ENCODE results near the gene RXFP4. TPM values are rescaled to one million over a fixed set of nuclear protein-coding genes. Genes with fewer than 3 reads are reported as not detected.

The RXFP4 gene
- total and polyA plus RNA-seq, 9 of the 15 experiments (the other 6 are each of a cell fraction or from before 2014, with no cell fraction given), result 0.64 TPM; not detected in 8

DNA sequence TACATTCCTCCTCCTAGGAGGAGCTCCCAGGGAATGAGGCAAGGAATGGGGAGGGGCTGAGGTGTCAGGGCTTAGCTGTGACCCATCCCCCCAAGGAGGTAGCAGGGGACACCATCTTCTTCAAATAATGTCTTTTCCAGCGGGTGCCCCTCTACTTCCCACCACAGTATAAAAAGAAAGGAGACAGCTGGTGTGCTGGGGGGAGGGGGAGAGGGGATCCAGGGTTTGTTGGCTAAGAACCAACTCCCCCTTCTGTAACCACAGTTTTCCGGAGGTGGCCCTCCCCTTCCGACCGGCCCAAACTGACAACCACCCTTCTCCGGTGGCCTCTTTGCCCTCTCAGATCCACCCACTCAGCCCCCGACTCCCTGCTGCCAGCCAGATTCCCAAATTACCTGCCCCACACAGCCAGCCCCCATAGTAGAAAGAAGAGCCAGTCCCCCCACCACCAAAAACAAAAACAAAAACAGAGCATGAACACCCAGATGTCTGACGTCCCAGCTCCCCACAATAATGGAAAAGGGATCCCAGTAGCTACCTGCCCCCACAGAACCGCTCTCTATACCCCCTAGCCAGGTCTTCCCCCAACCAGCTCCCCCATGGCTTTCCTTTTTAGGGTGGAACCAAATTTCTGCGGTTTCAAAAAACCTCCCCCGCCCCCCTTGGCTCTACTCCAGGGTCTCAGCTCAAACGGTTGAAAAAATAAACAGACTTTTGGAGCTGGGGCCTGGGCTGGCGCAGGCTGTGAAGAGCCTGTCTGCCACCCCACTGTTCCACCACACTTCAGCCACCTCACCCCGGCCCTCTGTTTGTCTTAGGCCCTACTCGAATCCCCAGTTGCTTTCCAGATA lies 34.8 kb downstream of the RXFP4 start (continued):
- TF ChIP-seq ZNF24 (IDR thresholded peaks at IDR 0.05) (no peak), SMARCA4 (IDR thresholded peaks at IDR 0.05) (no peak), RHOXF2B (CRISPR knock-in tag; conservative IDR thresholded peaks at IDR 0.05) (no peak), RBBP5 (IDR thresholded peaks at IDR 0.05; ENCODE audit: borderline replicate concordance, insufficient read depth, low read length, poor library complexity, severe bottlenecking) (no peak), ZNF551 (CRISPR knock-in tag; IDR thresholded peaks at IDR 0.05) (no peak), SMAD1 (IDR thresholded peaks at IDR 0.05; ENCODE audit: low read depth, low read length, partially characterized antibody) (peak; percentile 16), SNIP1 (IDR thresholded peaks at IDR 0.05; ENCODE audit: low read depth) (no peak), GTF2A2 (tag; IDR thresholded peaks at IDR 0.05) (no peak), ZNF79 (CRISPR knock-in tag; IDR thresholded peaks at IDR 0.05; ENCODE audit: low read depth) (no peak), SRSF3 (IDR thresholded peaks at IDR 0.05; ENCODE audit: insufficient read depth, low read length) (no peak), ZNF77 (CRISPR knock-in tag; IDR thresholded peaks at IDR 0.05) (no peak), HDAC3 (IDR thresholded peaks at IDR 0.05; ENCODE audit: borderline replicate concordance, partially characterized antibody) (no peak), MTF1 (CRISPR knock-in tag; IDR thresholded peaks at IDR 0.05; ENCODE audit: borderline replicate concordance) (no peak), ZNF282 (CRISPR knock-in tag; IDR thresholded peaks at IDR 0.05) (no peak), IFI16 (CRISPR knock-in tag; IDR thresholded peaks at IDR 0.05) (no peak), ZFX (CRISPR knock-in tag; IDR thresholded peaks at IDR 0.05) (peak; percentile 49; the same call in 1 of the 2 replicates), BRCA1 (IDR thresholded peaks at IDR 0.05) (no peak), BRCA1 (CRISPR knock-in tag; IDR thresholded peaks at IDR 0.05) (no peak), CREBBP (IDR thresholded peaks at IDR 0.05; ENCODE audit: low read depth, low read length) (no peak), CBX1 (IDR thresholded peaks at IDR 0.05; ENCODE audit: low read depth) (no peak), POLR2H (tag; IDR thresholded peaks at IDR 0.05; ENCODE audit: low read depth) (no peak)
- TF ChIP-seq, protein P1, sequence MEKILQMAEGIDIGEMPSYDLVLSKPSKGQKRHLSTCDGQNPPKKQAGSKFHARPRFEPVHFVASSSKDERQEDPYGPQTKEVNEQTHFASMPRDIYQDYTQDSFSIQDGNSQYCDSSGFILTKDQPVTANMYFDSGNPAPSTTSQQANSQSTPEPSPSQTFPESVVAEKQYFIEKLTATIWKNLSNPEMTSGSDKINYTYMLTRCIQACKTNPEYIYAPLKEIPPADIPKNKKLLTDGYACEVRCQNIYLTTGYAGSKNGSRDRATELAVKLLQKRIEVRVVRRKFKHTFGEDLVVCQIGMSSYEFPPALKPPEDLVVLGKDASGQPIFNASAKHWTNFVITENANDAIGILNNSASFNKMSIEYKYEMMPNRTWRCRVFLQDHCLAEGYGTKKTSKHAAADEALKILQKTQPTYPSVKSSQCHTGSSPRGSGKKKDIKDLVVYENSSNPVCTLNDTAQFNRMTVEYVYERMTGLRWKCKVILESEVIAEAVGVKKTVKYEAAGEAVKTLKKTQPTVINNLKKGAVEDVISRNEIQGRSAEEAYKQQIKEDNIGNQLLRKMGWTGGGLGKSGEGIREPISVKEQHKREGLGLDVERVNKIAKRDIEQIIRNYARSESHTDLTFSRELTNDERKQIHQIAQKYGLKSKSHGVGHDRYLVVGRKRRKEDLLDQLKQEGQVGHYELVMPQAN (IDR thresholded peaks at IDR 0.05; ENCODE audit: borderline replicate concordance), result no peak
- TF ChIP-seq, protein P2, sequence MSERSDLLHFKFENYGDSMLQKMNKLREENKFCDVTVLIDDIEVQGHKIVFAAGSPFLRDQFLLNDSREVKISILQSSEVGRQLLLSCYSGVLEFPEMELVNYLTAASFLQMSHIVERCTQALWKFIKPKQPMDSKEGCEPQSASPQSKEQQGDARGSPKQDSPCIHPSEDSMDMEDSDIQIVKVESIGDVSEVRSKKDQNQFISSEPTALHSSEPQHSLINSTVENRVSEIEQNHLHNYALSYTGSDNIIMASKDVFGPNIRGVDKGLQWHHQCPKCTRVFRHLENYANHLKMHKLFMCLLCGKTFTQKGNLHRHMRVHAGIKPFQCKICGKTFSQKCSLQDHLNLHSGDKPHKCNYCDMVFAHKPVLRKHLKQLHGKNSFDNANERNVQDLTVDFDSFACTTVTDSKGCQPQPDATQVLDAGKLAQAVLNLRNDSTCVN (CRISPR knock-in tag; IDR thresholded peaks at IDR 0.05), result no peak
- TF ChIP-seq, protein P3, sequence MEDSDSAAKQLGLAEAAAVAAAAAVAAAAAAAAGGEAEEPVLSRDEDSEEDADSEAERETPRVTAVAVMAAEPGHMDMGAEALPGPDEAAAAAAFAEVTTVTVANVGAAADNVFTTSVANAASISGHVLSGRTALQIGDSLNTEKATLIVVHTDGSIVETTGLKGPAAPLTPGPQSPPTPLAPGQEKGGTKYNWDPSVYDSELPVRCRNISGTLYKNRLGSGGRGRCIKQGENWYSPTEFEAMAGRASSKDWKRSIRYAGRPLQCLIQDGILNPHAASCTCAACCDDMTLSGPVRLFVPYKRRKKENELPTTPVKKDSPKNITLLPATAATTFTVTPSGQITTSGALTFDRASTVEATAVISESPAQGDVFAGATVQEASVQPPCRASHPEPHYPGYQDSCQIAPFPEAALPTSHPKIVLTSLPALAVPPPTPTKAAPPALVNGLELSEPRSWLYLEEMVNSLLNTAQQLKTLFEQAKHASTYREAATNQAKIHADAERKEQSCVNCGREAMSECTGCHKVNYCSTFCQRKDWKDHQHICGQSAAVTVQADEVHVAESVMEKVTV (CRISPR knock-in tag; IDR thresholded peaks at IDR 0.05), result no peak
- TF ChIP-seq, protein P4, sequence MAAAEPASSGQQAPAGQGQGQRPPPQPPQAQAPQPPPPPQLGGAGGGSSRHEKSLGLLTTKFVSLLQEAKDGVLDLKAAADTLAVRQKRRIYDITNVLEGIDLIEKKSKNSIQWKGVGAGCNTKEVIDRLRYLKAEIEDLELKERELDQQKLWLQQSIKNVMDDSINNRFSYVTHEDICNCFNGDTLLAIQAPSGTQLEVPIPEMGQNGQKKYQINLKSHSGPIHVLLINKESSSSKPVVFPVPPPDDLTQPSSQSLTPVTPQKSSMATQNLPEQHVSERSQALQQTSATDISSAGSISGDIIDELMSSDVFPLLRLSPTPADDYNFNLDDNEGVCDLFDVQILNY (CRISPR knock-in tag; IDR thresholded peaks at IDR 0.05), result no peak
